Colonic mucosa (tissue), 4 donors: Measurements from ENCODE around the gene BEST3. TPM values are rescaled to one million over a fixed set of nuclear protein-coding genes. Genes with fewer than 3 reads are reported as not detected.

Experiments
- DNase-seq: peaks from one replicate; pipeline ENCODE4 v3.0.0-alpha.2; 2020
- H3K27ac ChIP-seq: fragments of 200-600 bp; one replicate; pipeline ENCODE4 v1.8.0; 2021
- H3K27me3 ChIP-seq: fragments of 200-600 bp; one replicate; pipeline ENCODE4 v1.8.0; 2021
- H3K36me3 ChIP-seq: fragments of 200-600 bp; one replicate; pipeline ENCODE4 v1.8.0; 2021
- H3K4me1 ChIP-seq: fragments of 200-600 bp; one replicate; pipeline ENCODE4 v1.8.0; 2021; ENCODE audit warnings: mild to moderate bottlenecking
- H3K4me3 ChIP-seq: fragments of 200-600 bp; one replicate; pipeline ENCODE4 v1.8.0; 2021
- H3K9ac ChIP-seq, 2 donors: one replicate each; pipeline ENCODE4 v1.7.0; 2013; ENCODE audit warnings: control low read depth in 2 of 2, low read depth in 2 of 2, low read length in 2 of 2
- H3K9me3 ChIP-seq: fragments of 200-600 bp; one replicate; pipeline ENCODE4 v1.8.0; 2021
- CTCF ChIP-seq: fragments of 200-600 bp; IDR thresholded peaks from one replicate; pipeline ENCODE4 v1.8.0; 2022; ENCODE audit warnings: antibody characterized with exemption, mild to moderate bottlenecking
- intact Hi-C: fragments of 100-400 bp; cut with DNase I; formaldehyde crosslinking; loops from one replicate; pipeline ENCODE4 v1.14.1; 2022
- total RNA-seq, 2 donors: library from RNA; stranded (reverse); fragmentation: NEBNext Ultra II Directional in 1 of 2; extraction: Animal tissue kit (Norgen Biotek cat#: 25700) in 1 of 2; gene quantifications; one replicate each; pipeline ENCODE4 v1.2.1, GENCODE V29; 2021
- donor health status: healthy.
- donor health status: DM: no; HTN: no; CAD: no.
- donor health status: DM: no; HTN: no; CAD: no.

Gene BEST3
- total RNA-seq, 2 donors from 2014 or later, result not detected

DNA sequence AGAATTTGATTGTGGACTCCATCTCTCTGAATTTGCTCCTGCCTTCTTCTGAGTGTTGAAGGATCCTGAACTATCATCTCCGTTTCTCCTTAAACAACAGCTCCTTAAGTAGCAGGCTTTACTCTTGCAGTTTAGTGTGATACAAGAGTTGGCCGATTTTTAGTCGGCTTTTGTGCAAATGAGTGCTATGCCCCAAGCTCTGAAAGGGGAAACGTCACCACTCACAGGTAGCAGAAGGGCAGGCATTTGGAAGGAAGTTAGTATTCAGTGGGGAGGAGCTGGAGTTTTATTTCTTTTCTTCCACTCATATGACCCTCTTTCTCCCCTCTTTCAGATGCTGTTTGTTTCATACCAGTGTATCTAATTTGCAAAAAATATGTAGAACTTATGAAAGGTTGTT lies 51.9 kb downstream of the BEST3 start:
- Histone ChIP-seq H3K9ac (no peak overlapping the region), H3K4me1 (no peaks in the 10 kb centered on the region), H3K36me3 (no peaks in the 10 kb centered on the region), H3K4me3 (no peak overlapping the region), H3K27ac (no peak overlapping the region), H3K27me3 (no peaks in the 10 kb centered on the region), H3K9me3 (no peaks in the 10 kb centered on the region)
- no peak for TF ChIP-seq CTCF
- no peak for DNase-seq
- intact Hi-C loops, result loop anchor here (10.0 kb wide), 1 partner anchor 262 kb away; no protein-coding TSS in a partner anchor

DNA sequence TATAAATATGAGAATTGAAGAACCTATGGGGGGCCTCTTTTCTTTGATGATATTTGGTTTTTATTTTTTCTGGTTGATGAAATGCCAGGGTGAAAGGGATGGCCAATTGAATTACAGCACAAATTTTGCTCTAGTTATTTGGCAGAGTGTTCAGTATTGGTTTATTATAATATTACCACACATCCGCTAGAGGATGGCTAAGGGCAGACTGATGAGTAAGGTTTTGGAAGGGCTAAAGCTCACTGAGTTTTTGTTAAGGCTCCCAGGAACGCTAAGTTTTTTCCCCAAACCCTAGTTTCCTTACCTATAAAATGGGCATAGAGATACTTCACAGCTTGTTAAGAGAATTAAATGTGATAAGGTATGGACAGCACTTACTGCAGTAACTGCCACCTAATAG lies 54.1 kb downstream of the BEST3 start:
- Histone ChIP-seq H3K4me1 (no peaks in the 10 kb centered on the region), H3K9ac (no peak overlapping the region), H3K27ac (no peak overlapping the region), H3K9me3 (no peaks in the 10 kb centered on the region), H3K36me3 (no peaks in the 10 kb centered on the region), H3K27me3 (no peaks in the 10 kb centered on the region), H3K4me3 (no peak overlapping the region)
- intact Hi-C loops, result loop anchor here (10.0 kb wide), 1 partner anchor 260 kb away; no protein-coding TSS in a partner anchor
- no peak for TF ChIP-seq CTCF
- no peak for DNase-seq

DNA sequence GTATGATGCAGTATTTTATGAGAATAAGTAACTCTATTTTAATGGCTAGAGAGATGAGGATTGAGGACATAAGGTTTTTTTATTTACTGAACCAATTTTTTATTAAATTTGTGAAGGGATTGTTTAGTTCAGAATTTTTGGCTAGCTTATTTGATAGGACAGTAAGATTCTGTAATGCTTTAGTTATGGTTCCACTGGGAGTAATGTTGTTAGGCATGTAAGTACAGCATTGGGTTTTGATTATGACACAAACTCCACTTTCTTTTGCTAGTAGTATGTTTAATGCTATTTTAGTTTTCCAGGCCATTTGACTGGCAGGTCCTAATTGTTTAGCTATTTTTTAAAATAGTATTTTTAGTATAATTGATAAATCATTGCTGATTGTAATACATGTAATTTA lies 54.6 kb downstream of the BEST3 start:
- intact Hi-C loops, result loop anchor here (10.0 kb wide), 1 partner anchor 260 kb away; no protein-coding TSS in a partner anchor
- no peaks in the 10 kb centered on the region for H3K9me3 ChIP-seq

GRCh38 chr12:69642531-69642930 lies 56.6 kb downstream of the BEST3 start:
- no peak for DNase-seq
- Histone ChIP-seq H3K9me3 (no peaks in the 10 kb centered on the region), H3K4me3 (no peak overlapping the region), H3K4me1 (no peaks in the 10 kb centered on the region), H3K27ac (no peak overlapping the region), H3K9ac (no peak overlapping the region), H3K36me3 (no peaks in the 10 kb centered on the region), H3K27me3 (no peaks in the 10 kb centered on the region)
- TF ChIP-seq CTCF, result no peak
- intact Hi-C loops, result loop anchor here (10.0 kb wide), 1 partner anchor 258 kb away; no protein-coding TSS in a partner anchor

More for the DNA sequence above, 54.6 kb downstream of the BEST3 start:
- Histone ChIP-seq H3K9ac (no peak overlapping the region), H3K4me3 (no peak overlapping the region), H3K4me1 (no peaks in the 10 kb centered on the region), H3K27me3 (no peaks in the 10 kb centered on the region), H3K36me3 (no peaks in the 10 kb centered on the region), H3K27ac (no peak overlapping the region)
- TF ChIP-seq CTCF, result no peak
- DNase-seq, result no peak

GRCh38 chr12:69641546-69641945 lies 57.6 kb downstream of the BEST3 start:
- Histone ChIP-seq H3K27ac (no peak overlapping the region), H3K9ac (no peak overlapping the region), H3K36me3 (no peaks in the 10 kb centered on the region), H3K4me1 (no peaks in the 10 kb centered on the region), H3K9me3 (no peaks in the 10 kb centered on the region), H3K27me3 (no peaks in the 10 kb centered on the region), H3K4me3 (no peak overlapping the region)
- TF ChIP-seq CTCF, result no peak
- intact Hi-C loops, result loop anchor here (10.0 kb wide), 1 partner anchor 257 kb away; no protein-coding TSS in a partner anchor
- DNase-seq, result no peak
